Thyroid gland (tissue), 4 donors: ENCODE measurements around the gene CSTPP1. TPM values are rescaled to one million over a fixed set of nuclear protein-coding genes. Genes with fewer than 3 reads are reported as not detected.

Experiments used
- DNase-seq, 2 donors: peaks; one replicate each; pipeline ENCODE4 v3.0.0-alpha.2; 2019
- H3K27ac ChIP-seq, 3 donors: fragments of 200-600 bp; sonication (generic); 1 replicate in 2 of 3; 2 replicates in 1 of 3; pipeline ENCODE4 v1.5.1; 2016 to 2019; ENCODE audit warnings: mild to moderate bottlenecking in 1 of 3, moderate library complexity in 1 of 3
- H3K27me3 ChIP-seq: fragments of 200-600 bp; sonication (generic); one replicate; pipeline ENCODE4 v1.5.1; 2019
- H3K36me3 ChIP-seq, 2 donors: fragments of 200-600 bp; sonication (generic); one replicate each; pipeline ENCODE4 v1.5.1; 2016 to 2019
- H3K4me1 ChIP-seq, 2 donors: fragments of 200-600 bp; sonication (generic); one replicate each; pipeline ENCODE4 v1.5.1; 2017 to 2019
- H3K4me3 ChIP-seq, 3 donors: fragments of 200-600 bp; sonication (generic); replicated peaks in 1 of 3; 1 replicate in 2 of 3; 2 replicates in 1 of 3; pipeline ENCODE4 v1.5.1; 2016; ENCODE audit warnings: mild to moderate bottlenecking in 1 of 3
- H3K9me3 ChIP-seq: fragments of 200-600 bp; sonication (generic); one replicate; pipeline ENCODE4 v1.5.1; 2017
- POLR2A ChIP-seq, 2 donors: fragments of 450-650 bp; IDR thresholded peaks; one replicate each; pipeline ENCODE4 v1.6.1; 2017; ENCODE audit warnings: antibody characterized with exemption in 2 of 2, mild to moderate bottlenecking in 2 of 2, moderate library complexity in 1 of 2
- WGBS, 2 donors: methylation state at CpG; one replicate each; pipeline ENCODE4 v1.1.5; 2017; 5-methylcytosine and 5-hydroxymethylcytosine counted together
- intact Hi-C: fragments of 100-400 bp; cut with DNase I; formaldehyde crosslinking; loops from one replicate; pipeline ENCODE4 v1.15.1; 2023
- total RNA-seq, 4 donors: library from RNA; depleted of rRNA; stranded (reverse); fragments of >200 nt; gene quantifications; one replicate each; pipeline ENCODE4 v1.2.3, GENCODE V29; 2016
- TF ChIP-seq, protein P1 (sequence below), 6 experiments: fragments of 200-600 bp in 3 of 6; fragments of 450-650 bp in 3 of 6; sonication (generic) in 3 of 6; IDR thresholded peaks; one replicate each; pipeline ENCODE4 v1.5.1; 2016 to 2019; ENCODE audit warnings: antibody characterized with exemption in 6 of 6, mild to moderate bottlenecking in 2 of 6, inconsistent platforms in 1 of 6, moderate library complexity in 1 of 6

CSTPP1 gene
- total RNA-seq, 4 donors from 2014 or later = 29.4 to 65.8 (median 45.7) TPM

DNA sequence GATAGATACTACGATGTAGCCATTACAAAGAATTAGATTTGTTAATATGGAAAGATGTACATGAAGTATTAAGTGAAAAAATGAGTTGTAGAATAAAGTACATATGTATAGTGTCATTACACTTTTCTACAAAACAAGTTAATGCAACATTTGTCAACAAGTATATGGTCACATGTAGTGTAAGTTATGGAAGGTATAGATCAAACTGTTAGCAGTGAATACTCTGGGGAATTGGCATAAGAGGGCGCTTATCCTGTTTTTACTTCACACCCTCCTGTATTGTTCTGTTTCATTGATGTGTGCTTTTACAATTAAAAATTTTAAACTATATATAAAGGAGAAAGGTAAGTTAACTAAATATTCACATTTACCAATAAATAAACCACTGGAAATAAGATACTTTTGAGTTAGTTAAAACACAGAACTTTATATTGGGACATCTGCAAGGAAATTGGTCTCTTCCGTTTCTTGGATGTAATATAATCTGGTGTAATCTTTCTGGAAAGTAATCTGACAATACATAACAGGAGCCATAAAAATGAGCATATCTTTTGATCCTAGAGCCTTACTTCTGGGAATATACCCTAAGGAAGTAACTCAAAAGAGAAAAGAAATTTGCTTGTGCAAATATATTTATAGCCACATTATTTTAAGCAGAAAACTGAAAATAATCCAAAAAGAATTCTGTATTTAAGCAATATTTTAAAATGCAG, 34.5 kb downstream of the CSTPP1 start:
- Histone ChIP-seq H3K27me3 (no peaks in the 10 kb centered on the region), H3K9me3 (no peaks in the 10 kb centered on the region), H3K4me3 (no peak overlapping the region), H3K36me3 (no peaks in the 10 kb centered on the region), H3K4me1 (no peaks in the 10 kb centered on the region), H3K27ac (no peak overlapping the region)
- WGBS, 2 donors = 91 to 95% methylated on average over 3 of the region's 3 CpGs
- no peak for DNase-seq
- TF ChIP-seq POLR2A (IDR thresholded peaks at IDR 0.05) = no peak
- TF ChIP-seq, protein P1, sequence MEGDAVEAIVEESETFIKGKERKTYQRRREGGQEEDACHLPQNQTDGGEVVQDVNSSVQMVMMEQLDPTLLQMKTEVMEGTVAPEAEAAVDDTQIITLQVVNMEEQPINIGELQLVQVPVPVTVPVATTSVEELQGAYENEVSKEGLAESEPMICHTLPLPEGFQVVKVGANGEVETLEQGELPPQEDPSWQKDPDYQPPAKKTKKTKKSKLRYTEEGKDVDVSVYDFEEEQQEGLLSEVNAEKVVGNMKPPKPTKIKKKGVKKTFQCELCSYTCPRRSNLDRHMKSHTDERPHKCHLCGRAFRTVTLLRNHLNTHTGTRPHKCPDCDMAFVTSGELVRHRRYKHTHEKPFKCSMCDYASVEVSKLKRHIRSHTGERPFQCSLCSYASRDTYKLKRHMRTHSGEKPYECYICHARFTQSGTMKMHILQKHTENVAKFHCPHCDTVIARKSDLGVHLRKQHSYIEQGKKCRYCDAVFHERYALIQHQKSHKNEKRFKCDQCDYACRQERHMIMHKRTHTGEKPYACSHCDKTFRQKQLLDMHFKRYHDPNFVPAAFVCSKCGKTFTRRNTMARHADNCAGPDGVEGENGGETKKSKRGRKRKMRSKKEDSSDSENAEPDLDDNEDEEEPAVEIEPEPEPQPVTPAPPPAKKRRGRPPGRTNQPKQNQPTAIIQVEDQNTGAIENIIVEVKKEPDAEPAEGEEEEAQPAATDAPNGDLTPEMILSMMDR (IDR thresholded peaks at IDR 0.05) = no peak
- intact Hi-C loops = no loop called here

DNA sequence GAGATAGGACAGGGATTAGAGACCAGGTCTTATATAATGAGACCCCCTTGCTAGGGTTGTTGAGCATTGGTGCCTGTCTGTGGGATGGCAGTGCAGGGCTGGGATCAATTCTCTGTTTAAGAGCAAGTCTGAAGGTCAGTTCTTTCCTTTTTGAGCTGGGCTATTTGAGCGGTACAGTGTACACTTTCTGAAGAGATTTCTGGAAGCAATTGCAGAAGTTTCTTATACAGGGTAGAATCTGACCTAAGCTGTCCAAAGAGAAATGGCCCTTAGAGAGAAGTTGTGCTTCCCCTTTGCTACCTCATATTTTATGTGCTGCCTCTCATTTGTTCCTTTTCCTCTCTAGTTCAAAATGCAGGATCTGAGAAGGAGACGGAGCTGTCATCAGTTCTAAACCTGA, 35.8 kb downstream of the CSTPP1 start:
- no peaks in the 10 kb centered on the region for H3K36me3 ChIP-seq
- intact Hi-C loops = no loop called here
- H3K27ac ChIP-seq = no peak overlapping the region
- WGBS, 2 donors = 85 to 93% methylated on average over 2 of the region's 2 CpGs
- DNase-seq = no peak
- TF ChIP-seq, protein P1 (IDR thresholded peaks at IDR 0.05) = no peak
- no peak for TF ChIP-seq POLR2A (IDR thresholded peaks at IDR 0.05)
- H3K9me3 ChIP-seq = no peaks in the 10 kb centered on the region
- H3K4me1 ChIP-seq = no peaks in the 10 kb centered on the region
- no peak overlapping the region for H3K4me3 ChIP-seq
- H3K27me3 ChIP-seq = no peaks in the 10 kb centered on the region

DNA sequence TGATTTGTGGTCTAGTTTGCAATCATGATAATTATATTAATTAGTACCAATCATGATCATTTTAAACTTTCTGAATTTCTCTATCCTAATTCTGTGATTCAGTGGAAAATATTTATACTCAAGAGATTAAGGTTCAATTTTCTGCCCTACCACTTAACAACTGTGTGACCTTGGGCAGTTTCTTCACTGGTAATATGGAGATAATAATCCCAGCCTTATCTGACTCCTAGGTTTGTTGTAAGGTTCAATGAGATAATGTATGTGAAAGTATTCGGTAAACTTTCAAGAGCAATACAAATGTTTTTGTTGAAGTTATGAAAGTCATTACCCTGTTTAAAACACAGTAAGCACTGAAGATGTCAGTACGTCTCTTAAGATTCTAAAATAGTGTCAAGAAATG, 36.3 kb downstream of the CSTPP1 start:
- TF ChIP-seq, protein P1 (IDR thresholded peaks at IDR 0.05) = no peak
- no peak for TF ChIP-seq POLR2A (IDR thresholded peaks at IDR 0.05)
- H3K36me3 ChIP-seq = no peaks in the 10 kb centered on the region
- H3K4me1 ChIP-seq = no peaks in the 10 kb centered on the region
- H3K27ac ChIP-seq = no peak overlapping the region
- H3K4me3 ChIP-seq = no peak overlapping the region
- H3K27me3 ChIP-seq = no peaks in the 10 kb centered on the region
- H3K9me3 ChIP-seq = no peaks in the 10 kb centered on the region
- WGBS, 2 donors = 96 to 99% methylated on average over 2 of the region's 2 CpGs
- intact Hi-C loops = no loop called here
- no peak for DNase-seq

DNA sequence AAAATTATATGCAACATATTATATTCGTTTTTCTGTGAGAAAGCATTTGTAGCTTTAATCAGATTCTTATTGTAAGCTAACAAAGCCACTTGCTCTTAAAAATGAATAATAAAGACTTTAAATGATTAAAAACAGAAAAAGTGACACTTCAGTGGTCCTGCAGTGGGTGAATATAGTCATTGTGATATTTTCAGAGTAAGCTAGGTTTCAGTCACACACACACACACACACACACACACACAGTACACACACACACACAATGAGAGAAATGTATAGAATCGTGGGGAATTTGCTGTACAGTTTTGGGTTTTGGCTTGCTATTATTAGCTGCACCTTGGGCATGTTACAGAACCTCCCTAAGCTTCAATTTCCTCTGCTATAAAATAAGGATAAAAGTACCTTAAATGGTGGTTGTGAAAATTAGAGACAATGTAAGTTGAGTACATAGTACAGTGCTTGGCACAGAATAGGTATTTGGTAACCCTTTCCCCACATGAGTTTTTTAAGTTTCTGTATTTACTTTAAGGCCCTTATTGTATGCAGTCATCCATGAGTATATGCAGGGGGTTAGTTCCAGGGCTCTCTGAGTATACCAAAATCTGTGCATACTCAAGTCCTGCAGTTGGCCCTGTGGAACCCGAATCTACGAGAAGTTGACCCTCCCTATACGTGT, 39.8 kb downstream of the CSTPP1 start:
- intact Hi-C loops = no loop called here
- 79 to 84% methylated on average over 5 of the region's 5 CpGs for WGBS, 2 donors

More for the DNA sequence above, 39.8 kb downstream of the CSTPP1 start:
- no peaks in the 10 kb centered on the region for H3K27me3 ChIP-seq
- H3K4me1 ChIP-seq = no peaks in the 10 kb centered on the region
- no peaks in the 10 kb centered on the region for H3K36me3 ChIP-seq
- TF ChIP-seq, protein P1 (IDR thresholded peaks at IDR 0.05) = no peak
- TF ChIP-seq POLR2A (IDR thresholded peaks at IDR 0.05) = no peak
- DNase-seq = no peak
- no peaks in the 10 kb centered on the region for H3K9me3 ChIP-seq
- H3K4me3 ChIP-seq = no peak overlapping the region
- H3K27ac ChIP-seq = no peak overlapping the region
